Left forelimb (tissue), 1 donor: ENCODE measurements around the gene OR2T35.
"Not testable (repeated sequence)": the region's sequence is repeated elsewhere in the genome, so short reads cannot be mapped to it uniquely, and the experiment has no call there.

Experiments used
- DNase-seq: peaks from one replicate; pipeline ENCODE4 v3.0.0-alpha.2; 2018; ENCODE audit warnings: low spot score

The OR2T35 gene

GRCh38 chr1:248645178-248645577 lies at the start of gene OR2T35:
OR2T35 (minus strand) TSS chr1:248645278; CDS start chr1:248639258, 6,020 bp downstream.
- not testable (repeated sequence) for DNase-seq

- DNase-seq, result no peak
These were observed 46.6 kb upstream of the OR2T35 start for GRCh38 chr1:248691567-248692155.

DNA sequence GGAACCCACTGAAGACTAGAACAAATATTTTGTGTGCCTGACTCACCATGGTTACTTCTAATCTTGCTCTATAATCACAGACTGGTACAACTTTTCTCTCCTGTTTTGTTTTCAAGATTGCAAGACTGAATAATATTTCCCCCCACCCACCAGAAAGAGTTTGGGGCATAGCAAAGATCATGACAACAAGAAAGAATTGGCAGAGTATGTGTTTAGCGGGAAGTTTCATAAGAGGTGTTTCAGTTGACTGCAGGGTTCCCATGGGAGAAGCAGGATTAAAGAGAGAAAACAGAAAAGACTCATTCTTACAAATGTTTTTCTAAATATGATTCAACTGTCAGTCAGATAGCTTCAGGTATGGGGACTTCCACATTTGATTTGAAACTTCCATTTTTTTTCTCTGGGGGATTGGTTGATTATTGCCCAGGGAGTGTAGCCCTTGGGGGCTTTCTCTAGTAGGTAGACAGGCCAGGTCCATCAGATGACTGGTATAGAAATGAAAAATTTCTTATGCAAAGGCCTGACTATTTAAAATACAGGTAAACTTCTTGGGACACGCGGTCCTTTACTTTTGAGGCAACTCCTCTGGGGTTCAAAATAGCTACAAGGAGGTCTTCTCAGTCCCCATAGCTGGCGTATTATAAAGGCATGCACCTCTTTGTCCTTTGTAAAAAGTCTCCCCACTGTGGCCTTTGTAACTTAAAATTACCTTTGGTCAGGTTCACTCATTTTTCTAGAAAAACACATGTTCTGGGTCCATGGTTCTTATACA lies 43.6 kb upstream of the OR2T35 start:
- DNase-seq, result no peak

DNA sequence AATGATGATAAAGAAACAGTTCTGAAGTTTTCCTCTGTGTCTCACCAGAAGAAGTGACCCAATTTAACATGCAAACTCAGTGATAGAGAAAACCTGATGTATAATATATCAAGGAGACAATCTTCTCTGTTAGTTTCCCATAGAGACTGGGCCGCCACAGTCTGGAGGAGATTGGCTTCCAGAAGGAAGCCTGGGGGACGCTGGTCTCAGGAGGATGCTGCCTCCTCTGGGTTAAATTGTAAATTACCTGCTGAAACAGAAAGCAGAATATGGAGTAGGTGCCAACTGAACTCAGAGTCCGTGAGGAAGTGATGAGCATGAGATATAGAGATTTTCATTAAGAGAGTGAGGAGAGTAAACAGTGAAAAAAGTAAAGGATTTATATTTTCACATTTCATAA lies 41.7 kb upstream of the OR2T35 start:
- DNase-seq, result no peak

GRCh38 chr1:248681651-248682050 lies 36.6 kb upstream of the OR2T35 start:
- no peak for DNase-seq

GRCh38 chr1:248670003-248670402 lies 24.9 kb upstream of the OR2T35 start:
- DNase-seq, result no peak

DNA sequence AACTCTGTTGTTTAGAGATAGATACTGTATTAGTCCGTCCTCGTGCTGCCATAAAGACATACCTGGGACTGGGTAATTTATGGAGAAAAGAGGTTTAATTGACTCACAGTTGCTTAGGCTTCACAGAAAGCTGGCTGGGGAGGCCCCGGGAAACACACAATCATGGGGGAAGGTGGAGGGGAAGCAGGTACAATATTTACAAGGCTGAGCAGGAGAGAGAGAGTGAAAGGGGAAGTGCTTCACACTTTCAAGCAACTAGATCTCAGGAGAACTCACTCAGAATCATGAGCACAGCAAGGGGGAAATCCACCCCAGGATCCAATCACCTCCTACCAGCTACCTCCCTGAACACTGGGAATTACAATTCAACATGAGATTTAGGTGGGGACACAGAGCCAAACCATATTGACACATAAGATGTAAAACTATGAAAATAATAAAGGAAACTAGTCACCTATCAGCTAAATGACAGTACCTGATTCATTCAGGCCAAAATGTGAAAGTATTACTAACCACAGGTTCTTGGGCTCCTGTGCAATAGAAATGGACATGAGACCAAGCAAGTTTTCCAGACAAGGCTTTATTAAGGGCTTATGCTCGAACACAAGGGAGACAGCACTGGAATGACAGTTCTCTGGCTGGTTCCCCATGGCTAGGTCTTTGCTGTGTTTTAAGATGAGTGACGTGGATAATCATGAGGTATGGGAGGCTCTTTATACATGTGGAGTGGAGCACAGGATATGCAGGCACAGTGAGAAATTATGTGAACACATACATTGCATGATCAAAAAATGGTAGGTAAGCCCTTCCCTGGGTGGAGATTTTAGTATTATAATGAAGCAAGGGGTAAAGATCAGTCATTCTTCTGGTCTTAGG lies 18.6 kb upstream of the OR2T35 start:
- not testable (repeated sequence) for DNase-seq

GRCh38 chr1:248656797-248657196 lies 11.7 kb upstream of the OR2T35 start:
- DNase-seq, result not testable (repeated sequence)

GRCh38 chr1:248655354-248655753 lies 10.3 kb upstream of the OR2T35 start, which contains the start of gene OR2T27:
OR2T27 (minus strand) TSS chr1:248655528; CDS start chr1:248650884, 4,644 bp downstream.
- DNase-seq, result not testable (repeated sequence)

- DNase-seq, result not testable (repeated sequence)
These were observed 3.9 kb upstream of the OR2T35 start for GRCh38 chr1:248648770-248649536.

GRCh38 chr1:248642971-248643651 lies 2.0 kb downstream of the OR2T35 start:
- not testable (repeated sequence) for DNase-seq

DNA sequence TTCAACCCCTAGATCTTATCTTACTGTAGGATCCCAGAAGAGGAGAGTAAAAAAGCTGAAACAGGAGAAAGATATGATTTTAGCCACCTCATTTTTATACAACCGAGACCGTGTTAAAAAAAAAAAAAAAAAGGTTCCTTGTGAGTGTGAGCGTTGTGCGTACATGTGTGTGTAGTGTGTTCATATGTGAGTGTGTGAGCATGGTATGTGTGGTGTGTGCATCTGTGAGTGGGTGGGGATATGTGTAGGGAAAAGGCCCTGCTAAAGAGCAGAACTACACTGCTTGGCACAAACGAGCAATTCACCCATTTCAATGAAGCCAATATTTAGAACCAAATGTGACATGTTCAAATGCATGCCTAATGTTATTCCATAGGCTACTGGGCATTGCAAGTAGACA lies 3.5 kb downstream of the OR2T35 start:
- not testable (repeated sequence) for DNase-seq

DNA sequence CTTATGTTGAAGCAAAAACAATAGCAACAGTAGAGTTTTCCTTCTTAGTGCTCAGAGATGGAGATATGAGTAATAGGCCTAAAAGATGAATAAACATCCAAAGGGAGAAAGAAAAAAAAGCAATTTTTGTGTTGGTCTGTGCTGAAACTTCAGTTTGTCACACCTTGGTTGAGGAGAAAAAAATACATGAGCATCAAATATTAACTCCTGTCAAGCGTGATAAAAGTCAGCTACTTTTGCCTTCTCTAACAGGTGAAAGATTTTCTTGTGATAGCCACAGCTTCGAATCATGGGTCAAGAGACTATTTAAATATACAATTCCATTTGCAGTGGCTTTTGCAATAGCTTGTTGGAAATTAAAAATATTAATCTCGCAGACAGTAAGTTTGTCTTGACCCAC lies 4.2 kb downstream of the OR2T35 start:
- not testable (repeated sequence) for DNase-seq

GRCh38 chr1:248639652-248640051 lies 5.4 kb downstream of the OR2T35 start:
- DNase-seq, result not testable (repeated sequence)

DNA sequence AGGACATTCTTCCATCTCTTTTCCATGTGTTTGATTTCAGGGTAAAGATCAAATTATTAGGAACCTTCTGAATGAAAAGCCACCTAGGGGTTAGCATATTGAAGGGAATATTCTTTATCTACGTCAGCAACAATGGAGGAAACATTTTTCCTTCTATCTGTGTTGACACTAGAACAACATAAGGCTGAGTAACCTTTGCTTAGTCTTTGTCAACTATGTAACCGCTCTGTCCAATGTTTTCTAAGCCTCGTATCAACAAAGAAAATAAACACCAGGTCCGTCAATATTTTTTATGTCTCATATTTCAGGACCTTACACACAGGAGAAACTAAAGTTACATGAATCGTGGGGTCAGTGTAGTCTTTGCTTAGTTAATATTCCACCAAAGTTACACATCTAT lies 8.5 kb downstream of the OR2T35 start:
- not testable (repeated sequence) for DNase-seq

- DNase-seq, result not testable (repeated sequence)
These were observed 10.1 kb downstream of the OR2T35 start, which contains the start of gene OR2T11 for GRCh38 chr1:248634991-248635390. OR2T11 (minus strand) TSS chr1:248635091; CDS start chr1:248627128, 7,963 bp downstream.

DNA sequence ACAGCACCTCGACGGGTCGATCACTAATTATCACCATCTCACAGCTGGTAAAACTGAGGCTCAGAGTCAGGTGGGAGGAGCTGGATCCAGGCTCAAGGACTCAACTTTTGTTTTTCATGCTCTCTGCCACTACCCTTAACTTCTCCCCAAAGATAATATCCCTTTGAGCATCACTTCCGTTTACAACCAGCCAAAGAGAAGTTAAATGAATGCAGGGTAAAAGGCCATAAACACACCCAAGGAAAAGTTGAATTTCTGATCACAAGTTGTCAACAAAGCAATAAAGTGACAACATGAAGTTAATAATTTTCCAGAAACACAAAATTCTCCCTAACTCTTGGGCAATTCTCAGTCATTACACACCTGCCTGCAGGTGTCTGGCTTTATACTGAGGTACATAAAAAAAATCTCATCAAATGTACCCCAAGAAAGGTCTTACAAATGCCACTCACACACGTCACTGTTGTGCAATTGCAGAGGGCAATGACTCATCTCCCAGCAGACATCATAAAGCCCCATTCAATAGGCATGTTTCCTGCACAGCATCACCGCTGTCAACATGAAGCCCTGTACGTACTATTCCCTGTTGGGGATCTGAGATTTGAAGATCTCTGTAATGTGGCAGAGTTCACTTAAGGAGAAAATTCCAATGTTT lies 13.6 kb downstream of the OR2T35 start:
- no peak for DNase-seq

DNA sequence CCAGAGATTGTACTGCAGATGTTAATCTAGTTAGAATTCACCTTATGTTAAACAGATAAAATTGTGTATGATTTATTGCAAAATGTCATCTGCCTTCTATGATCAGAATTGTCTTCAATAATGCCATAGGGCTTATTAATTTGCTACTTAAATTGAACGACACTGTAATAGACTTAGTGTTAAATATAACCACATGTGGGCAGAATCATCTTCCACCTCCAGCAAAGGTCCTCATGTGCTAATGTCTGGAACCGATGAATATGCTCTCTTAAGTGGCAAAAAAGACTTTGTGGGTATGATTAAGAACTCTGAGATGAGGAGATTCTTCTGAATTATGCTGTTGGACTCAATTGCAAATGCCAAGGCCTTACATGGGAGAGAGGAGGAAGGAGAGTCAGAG lies 14.5 kb downstream of the OR2T35 start:
- DNase-seq, result no peak

GRCh38 chr1:248627971-248628844 lies 16.9 kb downstream of the OR2T35 start:
- no peak for DNase-seq
